DMS 273 (cell line): ENCODE results near the gene PRRT1.
"Not testable (repeated sequence)": the region's sequence is repeated elsewhere in the genome, so short reads cannot be mapped to it uniquely, and the experiment has no call there.

ENCODE experiments used
- DNase-seq: peaks from one replicate; lab custom pipeline; 2025; ENCODE audit not compliant: unreplicated experiment; lab: John Stamatoyannopoulos, UW

PRRT1 gene

GRCh38 chr6:32151863-32152768 is at the start of gene PRRT1:
Gene PRRT1, minus strand, starts transcription at chr6:32151939. Its CDS starts 112 bp downstream, at chr6:32151827.
- peak; percentile 63 for DNase-seq

DNA sequence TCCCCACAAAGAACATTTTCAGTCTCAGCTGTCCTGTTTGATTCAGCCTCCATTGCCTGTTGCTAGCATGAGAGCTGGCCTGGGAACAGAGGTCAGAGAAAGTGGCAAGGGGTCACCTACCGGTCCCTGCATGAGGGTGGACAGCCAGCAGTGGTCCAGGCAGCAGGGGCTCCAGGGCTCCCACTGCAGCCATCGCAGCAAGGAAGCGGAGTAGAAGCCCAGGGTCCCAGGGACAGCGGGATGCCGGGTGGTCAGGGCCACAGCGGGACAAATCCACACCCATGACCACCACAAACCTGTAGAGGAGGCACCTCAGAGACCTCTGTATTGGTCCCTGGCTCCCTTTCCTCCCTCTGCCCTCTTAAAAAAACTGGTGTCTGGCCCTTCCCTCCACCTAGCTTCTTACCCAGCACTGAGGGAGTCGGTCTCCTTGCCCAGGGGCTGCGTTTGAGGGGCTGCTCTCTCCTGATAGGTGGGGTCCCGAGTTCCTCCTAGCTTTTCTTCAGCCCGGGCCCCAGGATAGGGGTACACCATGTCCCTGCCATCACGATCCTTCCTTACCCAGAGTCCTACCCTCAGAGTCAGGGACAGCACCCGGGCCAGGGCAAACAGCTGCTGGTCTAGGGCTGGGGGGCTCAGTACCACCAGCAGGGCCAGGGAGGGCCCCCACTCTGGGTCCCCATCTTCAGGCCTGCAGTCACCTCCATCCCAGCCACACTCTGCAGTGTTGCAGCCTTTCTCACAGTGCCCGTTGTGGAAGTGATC is 49.2 kb upstream of the PRRT1 start:
- DNase-seq, result no peak

- no peak for DNase-seq
Measured at GRCh38 chr6:32198866-32199265, 47.1 kb upstream of the PRRT1 start.

DNA sequence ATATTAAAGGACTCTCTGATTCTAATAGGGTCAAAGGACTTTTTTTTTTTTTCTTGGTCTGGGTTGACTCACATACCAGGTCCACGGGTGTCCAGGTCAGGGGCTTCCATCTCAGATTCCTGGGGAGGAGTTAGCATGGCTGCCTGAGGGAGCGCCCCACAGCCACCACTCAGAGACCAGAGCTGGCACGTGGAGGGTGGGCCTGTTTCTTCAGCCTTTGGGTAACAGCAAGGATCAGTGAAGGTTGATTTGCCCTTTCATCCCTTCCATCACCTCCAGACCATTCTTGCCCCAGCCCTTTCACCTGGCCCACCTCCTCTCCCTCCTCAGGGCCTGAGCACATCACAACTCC is 46.6 kb upstream of the PRRT1 start:
- no peak for DNase-seq

DNA sequence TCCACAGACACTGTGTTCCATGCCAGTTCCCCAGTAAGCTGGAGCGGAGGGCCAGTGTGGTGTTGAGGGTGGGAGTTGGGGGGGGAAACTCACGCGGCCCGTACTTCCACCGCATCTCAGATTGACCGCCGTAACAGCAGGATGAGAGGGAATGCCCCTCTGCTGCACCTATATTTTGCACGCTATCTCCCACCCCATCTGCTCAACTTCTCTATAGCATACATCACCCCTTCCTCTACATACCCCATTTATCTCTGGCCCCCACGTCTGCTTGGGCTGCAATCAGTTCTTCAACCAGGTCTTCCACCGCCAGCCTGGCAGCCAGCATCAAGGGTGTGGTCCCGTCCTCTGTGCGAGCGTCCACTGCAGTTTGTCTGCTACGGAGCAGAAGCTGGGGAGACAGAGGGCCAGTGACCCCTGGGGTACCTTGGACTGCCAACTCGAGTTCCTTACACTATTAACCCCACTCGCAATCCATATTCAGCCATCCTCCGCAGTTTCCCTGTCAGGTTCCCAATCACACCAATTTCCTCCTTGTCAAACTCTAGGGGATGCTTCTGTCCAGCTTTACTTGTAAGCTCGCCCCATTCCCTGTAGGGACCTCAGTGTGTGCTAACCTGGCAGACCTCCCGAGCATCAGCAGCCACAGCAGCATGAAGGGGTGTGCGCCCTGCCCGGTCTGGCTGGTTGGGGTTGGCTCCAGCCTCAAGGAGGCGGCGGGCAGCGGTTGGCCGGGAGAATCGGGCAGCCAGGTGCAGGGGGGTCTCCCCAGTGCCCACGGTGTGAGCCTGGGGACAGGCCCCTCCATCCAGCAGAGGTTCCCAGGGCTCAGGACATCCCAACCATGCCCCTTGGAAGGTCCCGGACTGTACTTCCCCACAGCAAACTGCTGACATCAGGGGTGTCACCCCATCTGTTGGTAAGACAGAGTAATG is 45.2 kb upstream of the PRRT1 start:
- no peak for DNase-seq

- peak; percentile 82 for DNase-seq
Measured at GRCh38 chr6:32195902-32196681, 44.4 kb upstream of the PRRT1 start.

DNA sequence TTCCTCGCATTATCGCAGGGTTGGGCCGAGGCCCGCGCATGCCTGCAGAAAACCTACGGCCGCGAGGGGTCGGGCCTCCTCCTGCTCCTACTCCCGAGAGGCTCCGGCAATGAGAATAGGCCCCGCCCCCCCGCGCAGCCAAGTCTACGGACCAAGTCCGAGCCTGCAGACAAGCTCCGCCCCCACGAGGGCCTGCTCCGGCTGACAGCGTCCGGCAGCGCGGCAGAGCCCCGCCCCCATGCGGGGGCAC is 43.8 kb upstream of the PRRT1 start:
- DNase-seq, result peak; percentile 100

- peak; percentile 75 for DNase-seq
Measured at GRCh38 chr6:32194825-32195651, 43.3 kb upstream of the PRRT1 start.

DNA sequence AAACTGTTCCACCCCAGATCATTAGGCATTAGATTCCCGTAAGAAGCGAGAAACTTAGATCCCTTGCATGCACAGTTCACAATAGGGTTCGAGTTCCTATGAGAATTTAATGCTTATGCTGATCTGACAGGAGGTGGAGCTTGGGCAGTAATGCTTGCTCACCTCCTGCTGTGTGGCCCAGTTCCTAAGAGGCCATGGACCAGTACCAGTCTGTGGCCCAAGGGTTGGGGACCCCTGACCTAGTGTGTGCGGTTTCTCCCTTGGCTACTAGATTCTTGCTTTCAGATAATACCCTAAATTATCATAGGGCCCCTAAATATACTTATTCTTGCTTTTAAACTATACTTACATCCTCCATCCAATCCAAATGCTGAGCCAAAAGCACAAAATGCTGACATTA is 42.6 kb upstream of the PRRT1 start:
- DNase-seq, result no peak

DNA sequence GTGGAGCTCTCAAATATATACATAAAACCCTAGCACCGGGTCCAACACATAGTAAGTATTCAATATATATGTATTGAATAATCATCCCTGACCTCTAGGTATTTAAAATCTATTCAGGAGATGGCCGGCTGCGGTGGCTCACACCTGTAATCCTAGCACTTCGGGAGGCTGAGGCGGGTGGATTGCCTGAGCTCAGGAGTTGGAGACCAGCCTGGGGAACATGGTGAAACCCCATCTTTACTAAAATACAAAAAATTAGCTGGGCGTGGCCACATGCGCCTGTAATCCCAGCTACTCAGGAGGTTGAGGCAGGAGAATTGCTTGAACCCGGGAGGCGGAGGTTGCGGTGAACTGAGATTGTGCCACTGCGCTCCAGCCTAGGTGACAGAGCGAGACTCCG is 41.4 kb upstream of the PRRT1 start:
- DNase-seq, result not testable (repeated sequence)

DNA sequence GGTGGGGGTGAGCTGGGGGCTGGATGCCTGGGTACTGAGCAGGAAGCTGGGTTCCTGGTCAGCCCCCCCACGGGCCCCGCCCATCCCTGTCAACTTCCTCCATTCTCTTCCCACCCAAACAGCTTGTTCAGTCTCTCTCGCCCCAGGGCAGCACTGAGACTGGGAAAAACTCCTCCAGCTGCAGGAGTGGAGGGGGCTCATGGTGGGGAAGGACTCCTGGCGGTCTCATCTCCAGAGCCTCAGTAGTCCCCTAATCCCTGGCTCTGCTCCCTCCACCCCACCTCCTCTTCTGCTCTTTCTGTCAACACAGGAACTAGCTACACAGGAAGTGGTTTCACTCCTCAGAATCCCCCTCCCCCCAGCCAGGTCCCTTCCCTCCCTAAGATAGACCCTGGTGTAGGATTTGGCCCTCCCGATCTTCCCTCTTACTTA is 40.9 kb upstream of the PRRT1 start, which contains the start of gene GPSM3:
Gene GPSM3, minus strand, starts transcription at position 36 of the 432 bp plus-strand sequence. CDS start 130 bp downstream, outside the sequence.
- no peak for DNase-seq

DNA sequence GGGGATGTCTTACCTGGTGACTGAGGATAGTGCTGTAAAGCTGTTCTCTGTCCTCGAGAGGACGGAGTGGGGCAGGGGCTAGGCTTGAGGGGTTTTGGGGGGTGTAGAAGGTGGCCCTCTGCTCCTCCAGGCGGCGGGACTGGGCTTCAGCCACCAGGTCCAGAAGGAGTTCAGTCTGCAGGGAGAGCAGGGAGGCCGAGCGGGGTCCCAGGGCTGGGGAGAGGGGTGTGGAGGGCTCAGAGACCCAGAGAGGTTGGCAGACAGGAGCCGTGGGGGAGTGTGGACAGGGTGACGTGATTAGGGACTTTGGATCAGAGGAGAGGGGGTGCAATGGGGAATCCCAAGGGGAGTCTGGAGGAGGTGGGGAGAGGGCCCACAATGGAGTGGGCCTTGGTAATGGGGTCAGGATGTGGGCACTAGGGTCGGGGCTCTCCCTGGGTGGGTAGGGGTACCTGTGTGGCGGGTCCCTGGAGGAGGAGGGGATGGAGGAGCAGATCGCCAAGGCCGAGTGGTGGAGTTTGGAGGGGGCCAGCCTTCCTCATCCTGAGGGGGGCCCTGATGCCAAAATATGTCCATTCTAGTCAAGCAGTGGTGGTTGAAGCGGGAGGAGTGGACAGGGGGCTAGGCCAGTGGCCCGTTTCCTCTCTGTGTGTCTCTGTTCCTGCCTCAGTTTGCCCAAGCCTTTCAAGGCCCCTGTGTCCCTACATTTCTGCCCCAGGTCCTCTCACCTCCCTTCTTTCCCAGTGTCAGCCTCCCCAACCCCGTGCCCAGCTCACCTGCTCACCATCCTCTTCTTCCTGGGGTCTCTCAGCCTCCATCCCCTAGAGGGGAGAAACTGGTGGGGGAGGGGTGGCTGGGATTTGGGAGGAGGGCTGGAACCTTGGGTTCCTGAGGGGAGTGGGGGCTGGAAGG is 40.2 kb upstream of the PRRT1 start:
- no peak for DNase-seq

DNA sequence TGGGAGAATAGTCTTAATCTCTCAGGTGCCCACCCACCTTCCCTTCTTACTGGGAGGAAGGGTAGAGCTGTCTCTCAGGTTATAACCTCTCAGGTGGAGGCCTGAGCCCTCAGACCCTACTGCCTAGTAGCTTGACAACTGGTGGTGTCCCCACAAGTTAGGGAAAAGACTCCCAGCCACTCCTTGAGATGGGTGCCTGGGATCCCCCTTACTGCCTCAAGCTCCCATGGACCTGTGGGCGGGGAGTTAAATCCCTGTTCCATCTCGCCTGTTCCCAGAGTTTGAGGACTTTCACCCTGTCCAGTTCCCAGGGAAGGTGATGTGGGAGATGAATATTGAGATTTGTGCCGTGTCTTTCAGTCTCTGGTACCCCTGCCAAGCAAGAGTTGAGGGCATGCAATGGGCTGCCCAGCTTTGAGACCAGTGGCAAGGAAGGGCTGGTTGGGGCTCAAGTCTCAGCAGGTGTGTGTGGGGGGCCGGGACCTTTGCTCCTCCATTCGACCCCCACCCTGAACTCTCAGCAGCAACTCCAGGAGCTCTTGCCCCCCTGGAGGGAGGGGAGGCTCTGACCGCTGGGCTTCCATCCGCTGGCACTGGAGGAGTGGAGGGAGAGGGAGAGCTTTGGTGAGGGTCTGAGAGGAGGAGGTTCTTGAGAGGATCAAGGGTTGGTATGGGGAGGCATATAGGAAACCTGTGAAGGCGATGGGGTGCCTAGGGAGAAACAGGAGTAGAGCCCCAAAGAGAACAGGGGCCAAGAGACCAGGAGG is 39.4 kb upstream of the PRRT1 start:
- no peak for DNase-seq

GRCh38 chr6:32190054-32190851 is 38.5 kb upstream of the PRRT1 start, which contains the start of gene PBX2:
Gene PBX2, minus strand, starts transcription at chr6:32190202. Its CDS starts 287 bp downstream, at chr6:32189915.
- DNase-seq, result peak; percentile 90

DNA sequence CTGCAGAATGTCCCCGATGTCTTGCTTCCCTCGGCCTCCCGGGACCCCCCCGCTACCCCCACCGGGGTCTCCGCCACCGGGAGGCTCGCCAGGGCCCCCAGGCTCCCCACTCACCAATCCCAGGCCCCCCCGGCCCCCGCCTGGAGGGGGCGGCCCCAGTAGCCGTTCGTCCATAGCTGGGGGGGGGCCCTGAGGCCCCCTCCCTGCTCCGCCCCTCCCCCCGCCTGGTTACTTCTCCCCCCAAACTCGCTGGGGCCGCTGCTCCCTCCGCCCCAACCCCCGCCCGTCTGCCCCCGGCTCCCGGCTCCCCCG is 38.0 kb upstream of the PRRT1 start:
- no peak for DNase-seq

DNA sequence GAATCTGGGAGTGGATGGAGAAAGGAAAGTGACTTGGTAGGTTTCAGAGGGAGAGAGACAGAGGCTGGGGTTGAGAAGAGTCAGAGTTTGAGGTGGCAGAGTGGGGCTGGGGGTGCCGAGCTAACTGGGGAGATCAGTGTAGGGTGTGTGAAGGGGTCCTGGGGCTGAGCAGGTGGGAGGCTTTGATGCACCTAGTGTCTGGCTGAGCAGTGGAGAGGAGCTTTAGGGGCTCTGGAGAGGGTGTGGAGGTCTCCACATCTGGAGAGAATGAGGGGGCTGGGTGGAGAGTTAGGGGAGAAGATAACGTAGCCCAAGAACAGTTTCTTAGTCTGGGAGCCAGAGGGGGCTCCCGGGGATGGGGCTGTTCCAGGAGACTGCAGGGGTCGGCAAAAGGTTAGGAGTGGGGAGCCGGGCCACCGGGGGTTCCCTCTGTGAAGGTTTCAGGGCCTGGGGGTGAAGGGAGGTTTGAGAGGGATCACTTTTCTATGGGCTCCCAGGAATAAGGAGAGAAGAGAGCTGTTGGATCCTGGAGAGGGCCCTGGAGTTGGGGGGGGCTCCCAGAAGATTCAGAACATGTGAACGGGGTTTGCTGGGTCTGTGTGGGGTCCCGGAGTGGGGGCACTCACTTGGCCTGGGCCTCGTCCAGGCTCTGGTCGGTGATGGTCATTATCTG is 37.5 kb upstream of the PRRT1 start:
- no peak for DNase-seq
